ENCODE data around the gene CHRNE. TPM values are rescaled to one million over a fixed set of nuclear protein-coding genes. Genes with fewer than 3 reads are reported as not detected.
A peak's percentile ranks its signal among the peaks of the same experiment; 100 is the strongest.

The CHRNE gene
- total and polyA plus RNA-seq, 2 of the 13 experiments (the other 11 are each of a cell fraction or from before 2014, with no cell fraction given): 0.53 to 0.59 TPM

DNA sequence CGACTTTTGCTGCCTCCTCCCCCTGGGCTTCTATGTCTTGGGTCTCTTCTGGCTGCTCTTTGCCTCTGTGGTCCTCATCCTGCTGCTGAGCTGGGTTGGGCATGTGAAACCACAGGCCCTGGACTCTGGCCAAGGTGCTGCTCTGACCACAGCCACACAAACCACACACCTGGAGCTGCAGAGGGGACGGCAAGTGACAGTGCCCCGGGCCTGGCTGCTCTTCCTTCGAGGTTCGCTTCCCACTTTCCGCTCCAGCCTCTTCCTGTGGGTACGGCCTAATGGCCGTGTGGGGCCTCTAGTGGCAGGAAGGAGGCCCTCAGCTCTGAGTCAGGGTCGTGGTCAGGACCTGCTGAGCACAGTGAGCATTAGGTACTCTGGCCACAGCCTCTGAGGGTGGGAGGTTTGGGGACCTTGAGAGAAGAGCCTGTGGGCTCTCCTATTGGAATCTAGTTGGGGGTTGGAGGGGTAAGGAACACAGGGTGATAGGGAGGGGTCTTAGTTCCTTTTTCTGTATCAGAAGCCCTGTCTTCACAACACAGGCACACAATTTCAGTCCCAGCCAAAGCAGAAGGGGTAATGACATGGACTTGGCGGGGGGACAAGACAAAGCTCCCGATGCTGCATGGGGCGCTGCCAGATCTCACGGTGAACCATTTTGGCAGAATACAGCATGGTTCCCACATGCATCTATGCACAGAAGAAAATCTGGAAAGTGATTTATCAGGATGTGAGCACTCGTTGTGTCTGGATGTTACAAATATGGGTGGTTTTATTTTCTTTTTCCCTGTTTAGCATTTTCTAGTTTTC lies 31.5 kb upstream of the CHRNE start (continued):
- TF ChIP-seq, protein P1, sequence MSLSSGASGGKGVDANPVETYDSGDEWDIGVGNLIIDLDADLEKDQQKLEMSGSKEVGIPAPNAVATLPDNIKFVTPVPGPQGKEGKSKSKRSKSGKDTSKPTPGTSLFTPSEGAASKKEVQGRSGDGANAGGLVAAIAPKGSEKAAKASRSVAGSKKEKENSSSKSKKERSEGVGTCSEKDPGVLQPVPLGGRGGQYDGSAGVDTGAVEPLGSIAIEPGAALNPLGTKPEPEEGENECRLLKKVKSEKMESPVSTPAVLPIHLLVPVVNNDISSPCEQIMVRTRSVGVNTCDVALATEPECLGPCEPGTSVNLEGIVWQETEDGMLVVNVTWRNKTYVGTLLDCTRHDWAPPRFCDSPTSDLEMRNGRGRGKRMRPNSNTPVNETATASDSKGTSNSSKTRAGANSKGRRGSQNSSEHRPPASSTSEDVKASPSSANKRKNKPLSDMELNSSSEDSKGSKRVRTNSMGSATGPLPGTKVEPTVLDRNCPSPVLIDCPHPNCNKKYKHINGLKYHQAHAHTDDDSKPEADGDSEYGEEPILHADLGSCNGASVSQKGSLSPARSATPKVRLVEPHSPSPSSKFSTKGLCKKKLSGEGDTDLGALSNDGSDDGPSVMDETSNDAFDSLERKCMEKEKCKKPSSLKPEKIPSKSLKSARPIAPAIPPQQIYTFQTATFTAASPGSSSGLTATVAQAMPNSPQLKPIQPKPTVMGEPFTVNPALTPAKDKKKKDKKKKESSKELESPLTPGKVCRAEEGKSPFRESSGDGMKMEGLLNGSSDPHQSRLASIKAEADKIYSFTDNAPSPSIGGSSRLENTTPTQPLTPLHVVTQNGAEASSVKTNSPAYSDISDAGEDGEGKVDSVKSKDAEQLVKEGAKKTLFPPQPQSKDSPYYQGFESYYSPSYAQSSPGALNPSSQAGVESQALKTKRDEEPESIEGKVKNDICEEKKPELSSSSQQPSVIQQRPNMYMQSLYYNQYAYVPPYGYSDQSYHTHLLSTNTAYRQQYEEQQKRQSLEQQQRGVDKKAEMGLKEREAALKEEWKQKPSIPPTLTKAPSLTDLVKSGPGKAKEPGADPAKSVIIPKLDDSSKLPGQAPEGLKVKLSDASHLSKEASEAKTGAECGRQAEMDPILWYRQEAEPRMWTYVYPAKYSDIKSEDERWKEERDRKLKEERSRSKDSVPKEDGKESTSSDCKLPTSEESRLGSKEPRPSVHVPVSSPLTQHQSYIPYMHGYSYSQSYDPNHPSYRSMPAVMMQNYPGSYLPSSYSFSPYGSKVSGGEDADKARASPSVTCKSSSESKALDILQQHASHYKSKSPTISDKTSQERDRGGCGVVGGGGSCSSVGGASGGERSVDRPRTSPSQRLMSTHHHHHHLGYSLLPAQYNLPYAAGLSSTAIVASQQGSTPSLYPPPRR (CRISPR knock-in tag; IDR thresholded peaks at IDR 0.05; ENCODE audit: borderline replicate concordance): no peak
- peak; percentile 70; the same call in 1 of the 2 replicates for TF ChIP-seq ZNF501 (CRISPR knock-in tag; IDR thresholded peaks at IDR 0.05)
- TF ChIP-seq ZBTB8A (CRISPR knock-in tag; IDR thresholded peaks at IDR 0.05; ENCODE audit: borderline replicate concordance, low read depth): no peak
- TF ChIP-seq, protein P2, sequence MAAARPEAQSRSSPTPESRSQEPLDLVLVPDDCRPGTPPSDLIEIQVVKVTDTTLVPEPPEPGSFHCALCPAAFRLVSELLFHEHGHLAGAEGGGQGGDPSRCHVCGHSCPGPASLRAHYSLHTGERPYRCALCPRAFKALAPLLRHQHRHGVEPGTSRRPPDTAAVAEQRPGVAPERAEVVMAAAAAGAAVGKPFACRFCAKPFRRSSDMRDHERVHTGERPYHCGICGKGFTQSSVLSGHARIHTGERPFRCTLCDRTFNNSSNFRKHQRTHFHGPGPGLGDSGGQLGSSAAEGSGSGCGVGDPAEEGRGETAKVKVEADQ (CRISPR knock-in tag; IDR thresholded peaks at IDR 0.05; ENCODE audit: borderline replicate concordance): no peak
- TF ChIP-seq KDM5A (IDR thresholded peaks at IDR 0.05; ENCODE audit: borderline replicate concordance, low read length): no peak
- 0 out of 2 replicates have a peak, but pooled peaks have one; percentile 19 for TF ChIP-seq FOXA3 (CRISPR knock-in tag; IDR thresholded peaks at IDR 0.05)
- no peak for TF ChIP-seq DMAP1 (CRISPR knock-in tag; IDR thresholded peaks at IDR 0.05)
- TF ChIP-seq ZNF7 (CRISPR knock-in tag; IDR thresholded peaks at IDR 0.05): no peak
- TF ChIP-seq HOXA3 (CRISPR knock-in tag; IDR thresholded peaks at IDR 0.05): peak; percentile 49; the same call in 1 of the 2 replicates
- peak; percentile 62; the same call in 1 of the 2 replicates for TF ChIP-seq RAD21 (CRISPR knock-in tag; IDR thresholded peaks at IDR 0.05)
- TF ChIP-seq ZNF33B (CRISPR knock-in tag; IDR thresholded peaks at IDR 0.05): no peak
- TF ChIP-seq, protein P3, sequence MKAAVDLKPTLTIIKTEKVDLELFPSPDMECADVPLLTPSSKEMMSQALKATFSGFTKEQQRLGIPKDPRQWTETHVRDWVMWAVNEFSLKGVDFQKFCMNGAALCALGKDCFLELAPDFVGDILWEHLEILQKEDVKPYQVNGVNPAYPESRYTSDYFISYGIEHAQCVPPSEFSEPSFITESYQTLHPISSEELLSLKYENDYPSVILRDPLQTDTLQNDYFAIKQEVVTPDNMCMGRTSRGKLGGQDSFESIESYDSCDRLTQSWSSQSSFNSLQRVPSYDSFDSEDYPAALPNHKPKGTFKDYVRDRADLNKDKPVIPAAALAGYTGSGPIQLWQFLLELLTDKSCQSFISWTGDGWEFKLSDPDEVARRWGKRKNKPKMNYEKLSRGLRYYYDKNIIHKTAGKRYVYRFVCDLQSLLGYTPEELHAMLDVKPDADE (CRISPR knock-in tag; IDR thresholded peaks at IDR 0.05): no peak
- no peak for TF ChIP-seq ARHGAP35 (CRISPR knock-in tag; IDR thresholded peaks at IDR 0.05; ENCODE audit: borderline replicate concordance)
- TF ChIP-seq, protein P4, sequence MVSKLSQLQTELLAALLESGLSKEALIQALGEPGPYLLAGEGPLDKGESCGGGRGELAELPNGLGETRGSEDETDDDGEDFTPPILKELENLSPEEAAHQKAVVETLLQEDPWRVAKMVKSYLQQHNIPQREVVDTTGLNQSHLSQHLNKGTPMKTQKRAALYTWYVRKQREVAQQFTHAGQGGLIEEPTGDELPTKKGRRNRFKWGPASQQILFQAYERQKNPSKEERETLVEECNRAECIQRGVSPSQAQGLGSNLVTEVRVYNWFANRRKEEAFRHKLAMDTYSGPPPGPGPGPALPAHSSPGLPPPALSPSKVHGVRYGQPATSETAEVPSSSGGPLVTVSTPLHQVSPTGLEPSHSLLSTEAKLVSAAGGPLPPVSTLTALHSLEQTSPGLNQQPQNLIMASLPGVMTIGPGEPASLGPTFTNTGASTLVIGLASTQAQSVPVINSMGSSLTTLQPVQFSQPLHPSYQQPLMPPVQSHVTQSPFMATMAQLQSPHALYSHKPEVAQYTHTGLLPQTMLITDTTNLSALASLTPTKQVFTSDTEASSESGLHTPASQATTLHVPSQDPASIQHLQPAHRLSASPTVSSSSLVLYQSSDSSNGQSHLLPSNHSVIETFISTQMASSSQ (IDR thresholded peaks at IDR 0.05; ENCODE audit: low read depth): no peak
- TF ChIP-seq, protein P4 (CRISPR knock-in tag; IDR thresholded peaks at IDR 0.05; ENCODE audit: borderline replicate concordance): no peak
- TF ChIP-seq NCOA1 (CRISPR knock-in tag; IDR thresholded peaks at IDR 0.05): no peak
- no peak for TF ChIP-seq ZMAT3 (CRISPR knock-in tag; conservative IDR thresholded peaks at IDR 0.05)
- no peak for TF ChIP-seq ATM (IDR thresholded peaks at IDR 0.05; ENCODE audit: borderline replicate concordance)
- TF ChIP-seq HCFC1 (IDR thresholded peaks at IDR 0.05; ENCODE audit: low read depth, low read length): no peak
